Mesendoderm (in vitro differentiated cells): ENCODE results near the gene GTF3C4.

Experiments
- DNase-seq: peaks from one replicate; pipeline ENCODE4 v3.0.0; 2013
- H2AK5ac ChIP-seq: 2 replicates; pipeline ENCODE4 v1.6.1; 2013; ENCODE audit warnings: low read length, inconsistent platforms
- H2BK120ac ChIP-seq: 2 replicates; pipeline ENCODE4 v1.6.1; 2013; ENCODE audit warnings: low read depth, mild to moderate bottlenecking, low read length, moderate library complexity, mixed read lengths
- H2BK15ac ChIP-seq: replicated peaks from 2 replicates; pipeline ENCODE4 v1.6.1; 2013; ENCODE audit warnings: low read depth, mild to moderate bottlenecking, moderate library complexity
- H2BK5ac ChIP-seq: 2 replicates; pipeline ENCODE4 v1.6.1; 2013; ENCODE audit warnings: low read length, inconsistent platforms
- H3K18ac ChIP-seq: 2 replicates; pipeline ENCODE4 v1.6.1; 2013; ENCODE audit warnings: mild to moderate bottlenecking, low read length, mixed read lengths
- H3K23ac ChIP-seq: one replicate; pipeline ENCODE4 v1.6.1; 2013; ENCODE audit warnings: low read length
- H3K27ac ChIP-seq: 2 replicates; pipeline ENCODE4 v1.5.1; 2013; ENCODE audit warnings: low read depth, mild to moderate bottlenecking, inconsistent platforms, low read length, moderate library complexity
- H3K27me3 ChIP-seq: 2 replicates; pipeline ENCODE4 v1.6.1; 2013; ENCODE audit warnings: low read length, control low read depth, mild to moderate bottlenecking, inconsistent platforms; ENCODE audit not compliant: insufficient read depth, poor library complexity
- H3K36me3 ChIP-seq: 2 replicates; pipeline ENCODE4 v1.6.1; 2013; ENCODE audit warnings: low read length, inconsistent platforms; ENCODE audit not compliant: control insufficient read depth, insufficient read depth
- H3K4ac ChIP-seq: one replicate; pipeline ENCODE4 v1.6.1; 2013; ENCODE audit warnings: low read depth, mild to moderate bottlenecking, low read length, moderate library complexity
- H3K4me1 ChIP-seq: 2 replicates; pipeline ENCODE4 v1.6.1; 2013; ENCODE audit warnings: low read depth, low read length, inconsistent platforms; ENCODE audit not compliant: control insufficient read depth
- H3K4me2 ChIP-seq: 2 replicates; pipeline ENCODE4 v1.6.1; 2013; ENCODE audit warnings: low read length
- H3K4me3 ChIP-seq: 2 replicates; pipeline ENCODE4 v1.5.1; 2013; ENCODE audit warnings: mild to moderate bottlenecking, low read length
- H3K56ac ChIP-seq: one replicate; pipeline ENCODE4 v1.6.1; 2013; ENCODE audit warnings: low read length
- H3K79me1 ChIP-seq: 2 replicates; pipeline ENCODE4 v1.6.1; 2013; ENCODE audit warnings: low read length, inconsistent platforms
- H3K79me2 ChIP-seq: 2 replicates; pipeline ENCODE4 v1.6.1; 2013; ENCODE audit warnings: mild to moderate bottlenecking, low read length; ENCODE audit not compliant: control insufficient read depth, insufficient read depth
- H3K9ac ChIP-seq: 2 replicates; pipeline ENCODE4 v1.6.1; 2013; ENCODE audit warnings: low read length, inconsistent platforms
- H4K5ac ChIP-seq: one replicate; pipeline ENCODE4 v1.6.1; 2013; ENCODE audit warnings: low read length
- H4K8ac ChIP-seq: one replicate; pipeline ENCODE4 v1.6.1; 2013; ENCODE audit warnings: low read depth, mild to moderate bottlenecking, control low read depth, low read length, moderate library complexity
- WGBS: extraction: QIAGEN DNeasy Blood & Tissue Kit; methylation state at CpG from one replicate; pipeline ENCODE4 v1.1.7; 2013; ENCODE audit warnings: low lambda C conversion rate, missing lambda C conversion rate; ENCODE audit not compliant: insufficient coverage; ENCODE audit errors: extremely low coverage; 5-methylcytosine and 5-hydroxymethylcytosine counted together

The GTF3C4 gene

DNA sequence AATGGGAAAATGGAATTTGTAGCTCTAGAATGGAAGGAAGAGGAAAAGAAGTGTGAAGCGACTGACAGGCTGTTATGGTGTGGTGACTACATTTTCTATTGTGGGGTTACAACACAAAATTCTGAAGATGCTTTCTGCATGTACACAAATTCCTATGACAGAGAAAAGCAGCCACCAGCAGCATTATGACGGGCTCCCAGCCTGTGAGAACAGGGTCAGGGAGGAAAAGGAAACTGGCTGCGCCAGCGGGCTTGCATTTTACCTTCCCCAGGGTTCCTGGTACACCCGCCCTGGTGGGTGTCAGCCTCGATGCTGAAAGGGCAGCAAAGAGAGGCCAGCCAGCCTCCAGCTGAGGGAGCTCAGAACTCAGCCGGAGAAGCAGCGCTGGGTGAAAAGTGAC lies 41.5 kb upstream of the GTF3C4 start:
- Histone ChIP-seq H3K4me2 (no peak overlapping the region), H4K8ac (no peak overlapping the region), H3K27ac (no peak overlapping the region), H3K79me2 (no peaks in the 10 kb centered on the region), H2BK15ac (no peak overlapping the region), H3K4me1 (no peaks in the 10 kb centered on the region), H4K5ac (no peak overlapping the region), H3K9ac (no peak overlapping the region), H2BK120ac (no peak overlapping the region), H3K4me3 (no peak overlapping the region), H3K18ac (no peak overlapping the region), H3K56ac (no peak overlapping the region), H3K79me1 (no peaks in the 10 kb centered on the region), H3K36me3 (peaks cover 2% of the 10 kb centered on the region), H2BK5ac (no peak overlapping the region), H3K23ac (no peak overlapping the region), H3K4ac (no peak overlapping the region), H2AK5ac (no peak overlapping the region), H3K27me3 (no peaks in the 10 kb centered on the region)
- DNase-seq = no peak
- no CpG with 5 or more reads among the region's 8 CpGs for WGBS

DNA sequence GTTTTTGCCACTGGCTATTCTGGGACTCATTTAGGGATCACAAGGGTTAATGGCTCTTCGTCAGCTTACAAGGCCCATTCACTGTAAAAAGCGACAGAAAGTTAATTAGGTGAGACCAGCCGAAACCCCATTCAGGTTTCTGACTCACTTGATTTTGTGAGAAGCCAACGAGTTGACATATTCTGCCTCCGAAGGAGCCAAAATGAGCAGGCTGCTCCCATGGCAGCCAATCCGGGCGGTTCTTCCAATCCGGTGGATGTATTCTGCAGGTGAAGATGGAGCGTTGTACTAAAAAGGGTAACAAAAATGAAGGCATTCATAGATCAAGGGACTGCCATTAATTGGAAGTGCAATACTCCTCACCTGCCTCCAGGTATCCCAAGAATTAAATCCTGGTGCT lies 40.1 kb upstream of the GTF3C4 start:
- Histone ChIP-seq H3K27me3 (no peaks in the 10 kb centered on the region), H3K4me1 (no peaks in the 10 kb centered on the region), H2BK120ac (no peak overlapping the region), H2BK5ac (no peak overlapping the region), H3K27ac (no peak overlapping the region), H2AK5ac (no peak overlapping the region), H2BK15ac (no peak overlapping the region), H3K23ac (no peak overlapping the region), H3K18ac (no peak overlapping the region), H3K9ac (no peak overlapping the region), H4K5ac (no peak overlapping the region), H3K4me3 (no peak overlapping the region), H3K79me2 (no peaks in the 10 kb centered on the region), H3K4ac (no peak overlapping the region), H3K79me1 (no peaks in the 10 kb centered on the region), H3K36me3 (peaks cover 2% of the 10 kb centered on the region), H3K56ac (no peak overlapping the region), H4K8ac (no peak overlapping the region), H3K4me2 (no peak overlapping the region)
- no CpG with 5 or more reads among the region's 9 CpGs for WGBS
- DNase-seq = no peak

- Histone ChIP-seq H3K4me2 (no peak overlapping the region), H4K8ac (no peak overlapping the region), H3K27ac (no peak overlapping the region), H3K56ac (no peak overlapping the region), H2BK5ac (no peak overlapping the region), H3K23ac (no peak overlapping the region), H2AK5ac (no peak overlapping the region), H3K18ac (no peak overlapping the region), H3K4me3 (no peak overlapping the region), H3K36me3 (peaks cover 2% of the 10 kb centered on the region), H3K79me1 (no peaks in the 10 kb centered on the region), H3K79me2 (no peaks in the 10 kb centered on the region), H2BK120ac (no peak overlapping the region), H4K5ac (no peak overlapping the region), H3K4ac (no peak overlapping the region), H3K4me1 (no peaks in the 10 kb centered on the region), H3K27me3 (no peaks in the 10 kb centered on the region), H2BK15ac (no peak overlapping the region), H3K9ac (no peak overlapping the region)
- no CpG with 5 or more reads among the region's 3 CpGs for WGBS
- DNase-seq = no peak
Observed at GRCh38 chr9:132630811-132631210, 39.5 kb upstream of the GTF3C4 start.

- H3K4me3 ChIP-seq = no peak overlapping the region
- H4K5ac ChIP-seq = no peak overlapping the region
- no peak for DNase-seq
- no peak overlapping the region for H2BK120ac ChIP-seq
- H3K56ac ChIP-seq = no peak overlapping the region
- H3K4ac ChIP-seq = no peak overlapping the region
- no peaks in the 10 kb centered on the region for H3K27me3 ChIP-seq
- peaks cover 2% of the 10 kb centered on the region for H3K36me3 ChIP-seq
- H4K8ac ChIP-seq = no peak overlapping the region
- H3K79me1 ChIP-seq = no peaks in the 10 kb centered on the region
- no peak overlapping the region for H3K9ac ChIP-seq
- no peak overlapping the region for H2BK15ac ChIP-seq
- H3K27ac ChIP-seq = no peak overlapping the region
- H3K79me2 ChIP-seq = no peaks in the 10 kb centered on the region
- no peak overlapping the region for H3K23ac ChIP-seq
- no peak overlapping the region for H3K18ac ChIP-seq
- no CpG with 5 or more reads among the region's 5 CpGs for WGBS
- no peak overlapping the region for H2AK5ac ChIP-seq
- H3K4me2 ChIP-seq = no peak overlapping the region
- H3K4me1 ChIP-seq = no peaks in the 10 kb centered on the region
- H2BK5ac ChIP-seq = no peak overlapping the region
Observed at GRCh38 chr9:132631280-132631679, 39.0 kb upstream of the GTF3C4 start.

- WGBS = no CpG with 5 or more reads among the region's 7 CpGs
- Histone ChIP-seq H2BK15ac (no peak overlapping the region), H3K27me3 (no peaks in the 10 kb centered on the region), H3K56ac (no peak overlapping the region), H3K79me1 (no peaks in the 10 kb centered on the region), H4K8ac (no peak overlapping the region), H3K27ac (no peak overlapping the region), H3K4me2 (no peak overlapping the region), H3K4me1 (no peaks in the 10 kb centered on the region), H2BK120ac (no peak overlapping the region), H3K4me3 (no peak overlapping the region), H4K5ac (no peak overlapping the region), H3K9ac (no peak overlapping the region), H3K79me2 (no peaks in the 10 kb centered on the region), H2BK5ac (no peak overlapping the region), H3K36me3 (peaks cover 2% of the 10 kb centered on the region), H3K23ac (no peak overlapping the region), H3K18ac (no peak overlapping the region), H2AK5ac (no peak overlapping the region), H3K4ac (no peak overlapping the region)
- DNase-seq = no peak
Observed at GRCh38 chr9:132631685-132632084, 38.6 kb upstream of the GTF3C4 start.

- Histone ChIP-seq H3K18ac (no peak overlapping the region), H3K4me3 (no peak overlapping the region), H4K8ac (no peak overlapping the region), H3K79me1 (no peaks in the 10 kb centered on the region), H3K79me2 (no peaks in the 10 kb centered on the region), H2AK5ac (no peak overlapping the region), H2BK120ac (no peak overlapping the region), H3K36me3 (no peaks in the 10 kb centered on the region), H3K9ac (no peak overlapping the region), H3K27ac (no peak overlapping the region), H3K4ac (no peak overlapping the region), H3K4me2 (no peak overlapping the region), H3K27me3 (no peaks in the 10 kb centered on the region), H2BK15ac (no peak overlapping the region), H3K23ac (no peak overlapping the region), H3K4me1 (no peaks in the 10 kb centered on the region), H3K56ac (no peak overlapping the region), H2BK5ac (no peak overlapping the region), H4K5ac (no peak overlapping the region)
- WGBS = no CpG with 5 or more reads among the region's 7 CpGs
- DNase-seq = peak; percentile 45
Observed at GRCh38 chr9:132632413-132633129, 37.7 kb upstream of the GTF3C4 start.
